Fibroblast of lung (primary cell): Measurements from ENCODE around the gene BPGM. TPM values are rescaled to one million over a fixed set of nuclear protein-coding genes. Genes with fewer than 3 reads are reported as not detected.

Experiments used
- DNase-seq, 2 donors: peaks; one replicate each; pipeline versions ENCODE4 v3.0.0 to v3.0.0-alpha.2; 2010; ENCODE audit warnings: low read depth in 2 of 2
- H2AFZ ChIP-seq: 2 replicates; pipeline ENCODE4 v1.5.1; 2012; ENCODE audit warnings: low read length, control low read depth, inconsistent platforms
- H3K27ac ChIP-seq: 2 replicates; pipeline ENCODE4 v1.5.1; 2011; ENCODE audit warnings: low read length, control low read depth; ENCODE audit not compliant: insufficient read depth
- H3K27me3 ChIP-seq: 2 replicates; pipeline ENCODE4 v1.5.1; 2011; ENCODE audit warnings: mild to moderate bottlenecking, low read length; ENCODE audit not compliant: control insufficient read depth, insufficient read depth
- H3K36me3 ChIP-seq: 2 replicates; pipeline ENCODE4 v1.5.1; 2011; ENCODE audit warnings: low read length; ENCODE audit not compliant: control insufficient read depth, insufficient read depth
- H3K4me1 ChIP-seq: 2 replicates; pipeline ENCODE4 v1.5.1; 2011; ENCODE audit warnings: low read length; ENCODE audit not compliant: control insufficient read depth, insufficient read depth; ENCODE audit errors: extremely low read depth
- H3K4me2 ChIP-seq: 2 replicates; pipeline ENCODE4 v1.5.1; 2011; ENCODE audit warnings: low read length, control low read depth; ENCODE audit not compliant: insufficient read depth; ENCODE audit errors: extremely low read depth
- H3K4me3 ChIP-seq, 4 experiments: fragments of 200-600 bp in 1 of 4; sonication (generic) in 1 of 4; replicated peaks in 1 of 4; 2 replicates each; pipeline ENCODE4 v1.5.1; 2011 to 2016; ENCODE audit warnings: low read length in 4 of 4, low read depth in 3 of 4, mild to moderate bottlenecking in 3 of 4, control low read depth in 2 of 4, inconsistent platforms in 1 of 4, mixed read lengths in 1 of 4; ENCODE audit not compliant: insufficient read depth in 1 of 4; ENCODE audit errors: control extremely low read depth in 1 of 4
- H3K79me2 ChIP-seq: 2 replicates; pipeline ENCODE4 v1.5.1; 2012; ENCODE audit warnings: mild to moderate bottlenecking, low read length, inconsistent platforms; ENCODE audit not compliant: control insufficient read depth, insufficient read depth
- H3K9ac ChIP-seq: 2 replicates; pipeline ENCODE4 v1.5.1; 2011; ENCODE audit warnings: mild to moderate bottlenecking, low read length, control low read depth; ENCODE audit not compliant: insufficient read depth
- H3K9me3 ChIP-seq: 2 replicates; pipeline ENCODE4 v1.5.1; 2012; ENCODE audit warnings: low read depth, low read length; ENCODE audit not compliant: control insufficient read depth, insufficient read depth
- H4K20me1 ChIP-seq: 2 replicates; pipeline ENCODE4 v1.5.1; 2011; ENCODE audit warnings: low read length; ENCODE audit not compliant: control insufficient read depth, insufficient read depth; ENCODE audit errors: extremely low read depth
- CTCF ChIP-seq, 2 donors: IDR thresholded peaks in 1 of 2; conservative IDR thresholded peaks in 1 of 2; 1 replicate in 1 of 2; 2 replicates in 1 of 2; pipeline ENCODE4 v1.5.1; 2011 to 2012; ENCODE audit warnings: low read length in 2 of 2, control low read depth in 1 of 2, inconsistent platforms in 1 of 2, low read depth in 1 of 2, mild to moderate bottlenecking in 1 of 2
- EZH2 ChIP-seq: IDR thresholded peaks from 2 replicates; pipeline ENCODE4 v1.5.1; 2012; ENCODE audit warnings: low read length, control low read depth, mild to moderate bottlenecking; ENCODE audit errors: missing control alignments
- polyA plus RNA-seq, 2 donors: library from polyadenylated mRNA; depleted of rRNA in 1 of 2; stranded (reverse) in 1 of 2; unstranded in 1 of 2; fragments of >200 nt; gene quantifications; 2 replicates each; pipeline ENCODE4 v1.2.1, GENCODE V29; 2011 to 2012; ENCODE audit warnings: missing spikeins in 1 of 2
- total RNA-seq: library from RNA; depleted of rRNA; stranded (reverse); fragments of >200 nt; gene quantifications from 2 replicates; pipeline ENCODE4 v1.2.1, GENCODE V29; 2014

The BPGM gene
- total and polyA plus RNA-seq, 2 donors (not counting 1 experiment from before 2014, with no cell fraction given) = 25.8 to 29.7 TPM

- Histone ChIP-seq H3K36me3 (no peaks in the 10 kb centered on the region), H3K9me3 (no peaks in the 10 kb centered on the region), H3K79me2 (no peaks in the 10 kb centered on the region), H4K20me1 (no peaks in the 10 kb centered on the region), H3K27me3 (no peaks in the 10 kb centered on the region), H3K27ac (no peak overlapping the region), H3K9ac (no peak overlapping the region), H2AFZ (no peak overlapping the region), H3K4me1 (peaks cover 3% of the 10 kb centered on the region), H3K4me3 (no peak overlapping the region), H3K4me2 (no peak overlapping the region)
- TF ChIP-seq CTCF (conservative IDR thresholded peaks at IDR 0.05 in 1 of 2, IDR thresholded peaks at IDR 0.05 in 1 of 2; ENCODE audit: low read depth in 1 of 2, low read length in 2 of 2) = no peak
- TF ChIP-seq EZH2 = no peak
- DNase-seq = no peak
Measured at GRCh38 chr7:134708692-134709091, 62.0 kb downstream of the BPGM start.

GRCh38 chr7:134709197-134709596, 62.5 kb downstream of the BPGM start:
- no peak overlapping the region for H2AFZ ChIP-seq
- H3K36me3 ChIP-seq = no peaks in the 10 kb centered on the region
- H3K4me1 ChIP-seq = peaks cover 3% of the 10 kb centered on the region
- H3K27ac ChIP-seq = no peak overlapping the region
- no peaks in the 10 kb centered on the region for H3K27me3 ChIP-seq
- no peaks in the 10 kb centered on the region for H3K9me3 ChIP-seq
- H3K4me2 ChIP-seq = no peak overlapping the region
- no peaks in the 10 kb centered on the region for H4K20me1 ChIP-seq
- no peak overlapping the region for H3K9ac ChIP-seq
- peak in 1 of 2 donors; percentile 55 for DNase-seq
- H3K4me3 ChIP-seq = no peak overlapping the region
- TF ChIP-seq CTCF (conservative IDR thresholded peaks at IDR 0.05 in 1 of 2, IDR thresholded peaks at IDR 0.05 in 1 of 2; ENCODE audit: low read depth in 1 of 2, low read length in 2 of 2) = no peak
- TF ChIP-seq EZH2 = no peak
- H3K79me2 ChIP-seq = no peaks in the 10 kb centered on the region

GRCh38 chr7:134710511-134710853, 63.8 kb downstream of the BPGM start:
- Histone ChIP-seq H4K20me1 (no peaks in the 10 kb centered on the region), H3K27me3 (no peaks in the 10 kb centered on the region), H3K4me1 (peaks cover 3% of the 10 kb centered on the region), H3K79me2 (no peaks in the 10 kb centered on the region), H2AFZ (no peak overlapping the region), H3K27ac (no peak overlapping the region), H3K4me2 (no peak overlapping the region), H3K9me3 (no peaks in the 10 kb centered on the region), H3K4me3 (no peak overlapping the region), H3K9ac (no peak overlapping the region), H3K36me3 (no peaks in the 10 kb centered on the region)
- DNase-seq = no peak
- no peak for TF ChIP-seq EZH2
- no peak for TF ChIP-seq CTCF (conservative IDR thresholded peaks at IDR 0.05 in 1 of 2, IDR thresholded peaks at IDR 0.05 in 1 of 2; ENCODE audit: low read depth in 1 of 2, low read length in 2 of 2)
